CD4-positive, alpha-beta T cell treated with Interleukin-1 beta for 1 hour (primary cell): Measurements from ENCODE around the gene UCK2.
A peak's percentile ranks its signal among the peaks of the same experiment; 100 is the strongest.

ENCODE experiments used
- DNase-seq, 2 donors: peaks; one replicate each; pipeline ENCODE4 v3.0.0-alpha.2; 2020 to 2022

Gene UCK2

GRCh38 chr1:165904948-165905347, 77.5 kb downstream of the UCK2 start:
- no peak for DNase-seq

DNA sequence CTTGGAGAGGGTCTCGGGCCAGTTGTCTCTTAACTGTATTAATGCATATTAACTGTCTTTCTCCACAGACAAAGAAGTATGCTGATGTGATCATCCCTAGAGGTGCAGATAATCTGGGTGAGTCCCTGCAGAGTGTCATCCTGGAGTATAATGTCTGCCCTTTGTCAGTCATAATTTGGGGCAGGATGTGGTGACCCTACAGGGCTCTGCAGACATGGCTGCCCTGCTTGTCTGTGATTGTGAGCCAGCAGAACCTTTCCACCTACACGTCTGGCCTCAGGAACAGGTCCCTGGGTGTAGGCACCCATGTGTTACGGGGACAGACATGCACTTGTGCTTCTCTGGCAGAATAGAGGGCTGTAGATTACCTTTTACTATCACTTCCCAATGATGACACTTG, 78.4 kb downstream of the UCK2 start:
- no peak for DNase-seq

DNA sequence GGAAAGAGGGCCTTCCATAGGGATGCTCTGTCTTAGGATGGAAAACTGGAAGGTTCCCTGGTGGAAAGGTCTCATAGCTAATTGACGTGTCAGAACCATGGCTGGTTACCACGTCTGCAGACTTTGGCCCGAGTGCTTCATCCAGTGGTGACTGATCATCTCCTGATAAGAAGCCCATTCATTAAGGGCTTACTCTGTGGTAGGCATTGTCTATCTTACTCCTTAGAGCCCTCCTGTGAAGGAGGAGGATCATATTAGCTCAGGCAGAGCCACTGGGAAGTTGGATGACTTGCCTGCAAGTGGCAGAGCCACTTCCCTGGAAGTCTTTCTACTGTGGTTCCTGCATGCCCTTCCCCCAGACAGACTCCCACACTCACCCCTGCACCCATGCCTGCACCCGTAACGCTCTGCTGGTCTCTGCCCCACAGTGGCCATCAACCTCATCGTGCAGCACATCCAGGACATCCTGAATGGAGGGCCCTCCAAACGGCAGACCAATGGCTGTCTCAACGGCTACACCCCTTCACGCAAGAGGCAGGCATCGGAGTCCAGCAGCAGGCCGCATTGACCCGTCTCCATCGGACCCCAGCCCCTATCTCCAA, 79.9 kb downstream of the UCK2 start:
- no peak for DNase-seq

DNA sequence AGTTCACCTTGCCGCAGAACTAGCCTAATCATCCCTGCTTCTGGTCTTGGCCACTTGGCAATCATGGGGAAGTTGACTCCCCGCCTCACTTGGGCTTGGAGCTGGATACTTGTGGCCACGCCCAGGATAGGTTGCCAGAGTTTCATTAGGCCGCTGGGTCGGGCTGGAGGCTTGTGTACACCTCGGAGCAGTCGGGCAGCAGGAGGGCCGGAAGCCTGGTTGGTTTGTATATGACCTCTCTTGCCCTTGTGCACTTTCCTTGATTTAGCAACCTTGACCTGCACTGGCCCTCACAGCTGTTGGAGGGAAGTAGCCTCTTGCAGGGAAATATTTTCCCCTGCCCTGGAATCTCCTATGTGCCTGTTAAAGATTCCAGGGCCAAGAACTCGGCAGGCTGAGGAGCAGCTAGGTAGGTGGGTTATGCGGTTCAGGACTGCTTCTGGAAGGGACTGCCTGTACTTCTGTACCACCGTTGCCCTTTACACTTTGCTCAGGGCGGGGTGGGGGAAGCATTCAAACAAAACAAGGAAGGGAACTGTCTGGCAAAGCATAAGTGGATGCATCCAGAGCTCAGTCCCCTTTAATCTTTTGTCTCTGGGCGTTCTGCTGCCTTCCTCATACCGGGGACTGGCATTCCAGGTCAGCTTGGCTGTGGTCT, 83.5 kb downstream of the UCK2 start:
- DNase-seq, result no peak

DNA sequence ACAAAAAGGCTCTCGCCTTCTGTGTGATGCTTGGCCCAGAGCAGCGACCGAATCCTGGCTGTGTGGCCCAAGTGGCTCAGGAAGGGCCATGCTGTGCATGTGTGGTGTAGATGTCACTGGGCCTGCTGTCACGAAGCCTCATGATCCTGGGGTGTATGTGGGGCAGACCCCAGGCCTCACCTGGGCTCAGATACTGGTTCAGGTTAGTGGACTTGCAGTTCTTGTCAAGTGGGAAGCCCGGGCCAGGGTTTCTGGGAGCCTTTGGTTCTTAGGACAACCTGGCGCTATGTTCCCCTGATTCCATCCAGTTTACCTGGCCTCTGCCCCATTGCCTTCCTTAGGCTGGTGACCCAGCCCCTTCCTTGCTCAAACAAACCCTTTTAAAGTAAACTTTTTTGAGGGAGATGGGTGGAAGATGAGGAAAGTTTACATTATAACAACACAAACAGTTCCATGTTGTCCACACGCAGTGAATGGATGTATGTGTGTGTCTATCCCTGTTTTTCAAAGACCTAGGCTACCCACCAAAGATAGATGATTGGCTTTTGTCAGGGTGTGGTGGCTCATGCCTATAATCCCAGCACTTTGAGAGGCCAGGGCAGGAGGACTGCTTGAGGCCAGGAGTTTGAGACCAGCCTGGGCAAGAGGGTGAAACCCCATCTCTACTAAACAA, 84.3 kb downstream of the UCK2 start:
- no peak for DNase-seq

- no peak for DNase-seq
Observed at GRCh38 chr1:165912638-165913037, 85.2 kb downstream of the UCK2 start.

GRCh38 chr1:165914136-165914798, 86.9 kb downstream of the UCK2 start:
- peak; percentile 60 to 75 for DNase-seq

GRCh38 chr1:165915480-165915879, 88.1 kb downstream of the UCK2 start:
- no peak for DNase-seq

- DNase-seq, result no peak
Observed at GRCh38 chr1:165915932-165916348, 88.5 kb downstream of the UCK2 start.

- DNase-seq, result no peak
Observed at GRCh38 chr1:165917166-165917565, 89.8 kb downstream of the UCK2 start.

DNA sequence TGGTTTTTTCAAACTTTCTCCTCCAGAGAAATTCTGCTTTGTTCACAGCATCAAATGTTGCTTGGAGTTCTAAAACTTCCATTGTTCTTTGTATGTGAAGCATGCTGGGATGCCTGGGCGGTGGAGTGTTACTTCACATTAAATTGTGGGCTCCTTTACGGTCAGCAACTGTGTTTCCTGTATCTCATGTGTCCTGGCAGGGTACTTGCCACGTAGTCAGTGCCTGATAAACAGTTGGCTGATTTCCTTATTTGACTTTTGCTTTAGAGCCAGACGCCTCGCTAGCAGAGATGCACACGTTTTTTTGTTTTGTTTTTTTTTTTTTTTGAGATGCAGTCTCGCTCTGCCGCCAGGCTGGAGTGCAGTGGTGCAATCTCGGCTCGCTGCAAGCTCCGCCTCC, 96.7 kb downstream of the UCK2 start:
- DNase-seq, result no peak

- no peak for DNase-seq
Observed at GRCh38 chr1:165925498-165926079, 98.2 kb downstream of the UCK2 start.

GRCh38 chr1:165927169-165927568, 99.8 kb downstream of the UCK2 start:
- DNase-seq, result no peak

DNA sequence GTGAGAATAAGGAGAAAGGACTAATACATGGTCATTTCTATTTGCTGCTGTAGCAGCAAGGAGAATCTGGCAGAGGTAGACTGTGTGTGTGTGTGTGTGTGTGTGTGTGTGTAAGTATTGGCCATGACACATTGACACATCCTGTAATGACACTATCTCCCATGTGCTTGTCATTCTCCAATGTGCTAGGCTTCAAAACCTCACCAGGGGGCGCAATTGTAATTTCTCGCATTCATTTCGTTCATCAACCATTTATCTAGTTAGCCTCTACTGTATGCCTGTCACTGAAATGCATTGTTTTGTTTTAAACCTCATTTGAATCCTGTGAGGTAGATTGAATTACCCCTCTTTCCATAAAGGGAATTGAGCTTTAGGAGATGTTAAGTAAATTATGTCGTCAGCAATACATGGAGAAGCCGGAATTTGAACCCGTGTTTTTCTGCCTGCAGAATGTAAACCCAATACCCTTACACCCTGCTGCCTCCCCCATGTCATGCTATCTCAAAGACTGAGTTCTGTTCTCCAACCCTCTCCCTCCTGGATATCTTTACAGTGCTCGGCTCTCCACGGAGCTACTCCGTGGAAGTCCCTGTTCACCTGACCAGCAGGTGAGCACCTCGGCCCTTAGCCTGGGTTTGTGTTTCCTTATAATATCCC, 100.8 kb downstream of the UCK2 start:
- peak; percentile 32 to 58 for DNase-seq

DNA sequence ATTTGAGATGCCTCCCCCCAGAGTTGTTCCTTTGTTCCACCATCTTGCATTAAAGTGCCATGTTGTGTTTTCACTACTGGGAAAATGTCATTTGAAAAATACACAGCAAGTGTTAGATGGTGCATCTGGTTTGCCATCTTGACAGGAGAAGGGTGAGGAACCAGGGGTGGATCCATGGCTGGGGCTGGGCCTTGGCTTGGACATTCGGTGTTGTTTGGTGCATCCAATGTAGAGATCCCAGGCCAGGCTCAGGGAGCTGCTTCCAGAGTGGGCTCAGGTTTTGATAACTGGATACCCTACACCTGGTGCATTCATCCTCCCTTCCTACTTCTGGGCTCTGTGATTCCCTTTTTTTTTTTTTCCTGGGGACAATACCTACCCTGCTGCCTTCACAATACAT, 103.5 kb downstream of the UCK2 start:
- no peak for DNase-seq

DNA sequence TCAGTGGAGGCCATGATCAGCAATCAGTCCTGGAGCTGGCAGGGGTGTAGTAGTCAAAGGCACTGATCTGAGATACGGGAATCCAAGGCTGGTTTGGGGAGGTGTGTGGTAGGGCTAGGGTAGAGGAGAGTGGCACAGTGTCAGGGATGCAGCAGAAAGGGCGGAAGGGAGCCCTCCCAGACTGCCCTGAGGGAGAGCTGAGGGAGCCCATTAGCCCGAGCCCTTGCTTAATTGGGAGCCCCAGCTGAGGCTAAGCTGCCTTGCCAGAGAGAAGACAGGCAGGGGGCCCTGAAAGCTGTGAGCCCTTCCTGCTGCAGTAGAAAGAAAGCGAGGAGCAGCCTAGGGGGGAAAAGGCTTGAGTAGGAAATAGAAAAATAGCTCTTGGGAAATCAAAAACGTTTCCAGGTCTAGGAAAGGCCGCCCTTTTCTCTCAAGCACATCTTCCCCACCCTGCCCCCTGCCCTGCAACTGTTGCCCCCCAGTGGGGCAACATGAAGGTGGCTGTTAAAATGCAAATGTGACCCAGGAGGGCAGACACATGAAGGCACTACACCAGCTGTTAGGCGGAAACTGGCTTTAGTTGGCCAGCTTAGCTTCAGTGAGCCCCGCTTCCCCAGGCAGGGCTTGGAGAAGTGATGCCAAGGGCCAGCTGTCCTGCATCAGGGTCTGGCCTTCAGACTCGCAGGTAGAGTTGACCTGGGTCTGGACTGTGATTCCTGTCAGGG, 106.2 kb downstream of the UCK2 start:
- no peak for DNase-seq

- no peak for DNase-seq
Observed at GRCh38 chr1:165936542-165936941, 109.1 kb downstream of the UCK2 start.

GRCh38 chr1:165937829-165938228, 110.4 kb downstream of the UCK2 start:
- no peak for DNase-seq

GRCh38 chr1:165938844-165939243, 111.4 kb downstream of the UCK2 start:
- no peak for DNase-seq

DNA sequence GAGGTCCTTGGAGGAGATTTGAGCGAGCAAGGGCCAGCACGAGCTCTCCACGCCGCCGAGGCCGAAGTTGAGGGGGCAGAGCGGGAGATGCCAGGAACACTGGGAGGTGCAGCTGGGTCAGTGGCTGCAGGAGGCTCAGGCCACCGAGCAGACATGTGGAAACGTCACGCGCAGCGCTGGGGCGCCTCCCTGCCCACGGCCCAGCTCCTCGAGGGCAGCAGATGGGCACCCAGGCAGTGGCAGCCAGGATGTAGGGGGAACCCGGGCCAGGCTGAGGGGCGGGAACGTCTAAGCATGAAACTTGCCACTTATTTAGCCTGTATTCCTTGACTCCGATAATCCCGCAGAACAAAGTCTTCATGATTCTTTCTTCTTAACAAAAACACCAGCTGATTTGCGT, 114.1 kb downstream of the UCK2 start:
- no peak for DNase-seq

GRCh38 chr1:165942062-165942461, 114.6 kb downstream of the UCK2 start:
- no peak for DNase-seq

GRCh38 chr1:165942927-165943597, 115.6 kb downstream of the UCK2 start:
- DNase-seq, result no peak
